GM19397 (cell line): ENCODE data around the gene ITFG2.
A peak's percentile ranks its signal among the peaks of the same experiment; 100 is the strongest.
"Not testable (repeated sequence)": the region's sequence is repeated elsewhere in the genome, so short reads cannot be mapped to it uniquely, and the experiment has no call there.

ENCODE experiments used
- ATAC-seq: cut with Tn5 transposase; IDR thresholded peaks from one replicate; pipeline ENCODE4 v1.9.1; 2021; ENCODE audit warnings: mild to moderate bottlenecking, moderate library complexity; ENCODE audit not compliant: unreplicated experiment

Gene ITFG2

DNA sequence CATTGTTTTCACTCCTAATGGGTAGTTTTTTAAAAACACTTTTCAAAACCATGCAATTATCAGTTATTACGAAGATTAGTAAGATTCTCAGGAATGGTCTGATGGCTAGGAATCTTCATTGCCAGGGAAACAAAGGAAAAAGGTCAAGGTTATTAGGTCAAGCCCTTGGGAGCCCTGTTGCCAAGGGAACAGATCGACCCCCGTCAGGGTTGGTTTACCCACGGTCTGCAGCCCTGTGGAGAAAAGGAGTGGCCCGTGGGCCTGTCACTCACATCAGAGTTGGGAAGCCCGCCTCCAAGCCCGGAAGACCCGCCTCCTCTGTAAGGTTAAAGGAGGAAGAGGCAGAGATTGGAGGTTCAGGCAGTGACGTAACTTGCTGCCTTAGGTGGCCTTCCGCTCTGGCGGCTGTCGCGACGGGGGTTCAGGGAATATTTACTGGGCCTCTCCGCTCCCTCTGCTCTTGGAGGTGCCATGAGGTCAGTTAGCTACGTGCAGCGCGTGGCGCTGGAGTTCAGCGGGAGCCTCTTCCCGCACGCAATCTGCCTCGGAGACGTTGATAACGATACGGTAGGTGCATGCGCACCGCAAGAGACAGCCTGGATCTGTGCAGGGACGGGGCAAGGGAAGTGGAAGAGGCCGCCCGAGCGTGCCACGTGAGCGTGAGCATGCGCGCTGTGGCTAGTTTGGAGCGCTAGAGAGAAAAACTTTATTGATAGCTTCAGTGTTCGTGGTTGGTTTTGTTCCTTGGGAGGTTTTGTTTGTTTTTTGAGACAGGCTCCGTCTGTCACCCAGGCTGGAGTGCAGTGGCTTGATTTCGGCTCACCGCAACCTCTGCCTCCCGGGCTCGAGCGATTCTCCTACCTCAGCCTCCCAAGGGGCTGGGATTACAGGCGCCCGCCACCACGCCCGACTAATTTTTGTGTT lies at the start of gene ITFG2:
ITFG2 (plus strand) TSS at position 379 of the 924 bp plus-strand sequence; CDS start at position 472, 93 bp downstream.
- ATAC-seq, result peak; percentile 94

DNA sequence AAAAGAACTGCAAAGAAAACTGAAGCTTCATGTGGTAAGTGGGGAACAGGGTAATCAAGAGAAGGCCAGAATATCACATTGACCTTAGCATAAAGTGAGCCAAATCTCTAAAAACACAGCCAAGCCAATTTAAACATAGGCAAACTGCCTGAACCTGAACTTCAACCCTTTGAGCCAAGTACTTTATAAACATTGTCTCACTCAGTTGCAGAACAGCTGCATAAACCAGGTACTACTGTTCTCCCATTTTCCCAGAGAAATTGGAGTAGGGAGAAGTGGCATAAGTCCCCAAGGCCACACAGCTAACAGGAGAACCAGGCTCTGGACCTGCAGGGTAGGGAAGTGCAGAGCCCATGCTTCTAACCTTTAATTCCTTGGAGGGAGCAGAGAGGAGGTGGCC lies 48.1 kb upstream of the ITFG2 start:
- ATAC-seq, result no peak

GRCh38 chr12:2765052-2765451 lies 47.4 kb upstream of the ITFG2 start:
- no peak for ATAC-seq

DNA sequence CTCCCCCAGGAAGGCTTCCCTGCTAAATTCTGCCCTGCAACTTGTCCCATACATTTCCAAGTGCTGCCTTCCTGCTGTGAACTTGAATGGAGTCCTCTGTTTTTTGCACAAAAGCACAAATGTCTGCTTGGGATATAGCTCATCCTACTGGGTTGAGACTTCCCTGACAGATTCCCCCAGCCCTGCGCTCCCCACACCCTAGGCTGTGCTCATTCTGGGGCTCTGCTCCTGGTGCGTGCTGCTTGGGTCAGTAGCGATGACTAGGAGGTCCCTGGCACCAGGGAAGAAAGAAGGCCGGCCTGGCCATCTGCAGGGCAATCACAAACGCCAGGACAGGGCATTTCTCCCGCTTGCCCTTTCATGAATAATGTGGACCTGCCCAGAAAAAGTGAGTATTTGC lies 46.9 kb upstream of the ITFG2 start:
- ATAC-seq, result no peak

- no peak for ATAC-seq
These were observed 44.1 kb upstream of the ITFG2 start for GRCh38 chr12:2768224-2768961.

GRCh38 chr12:2769866-2770533 lies 42.5 kb upstream of the ITFG2 start:
- no peak for ATAC-seq

DNA sequence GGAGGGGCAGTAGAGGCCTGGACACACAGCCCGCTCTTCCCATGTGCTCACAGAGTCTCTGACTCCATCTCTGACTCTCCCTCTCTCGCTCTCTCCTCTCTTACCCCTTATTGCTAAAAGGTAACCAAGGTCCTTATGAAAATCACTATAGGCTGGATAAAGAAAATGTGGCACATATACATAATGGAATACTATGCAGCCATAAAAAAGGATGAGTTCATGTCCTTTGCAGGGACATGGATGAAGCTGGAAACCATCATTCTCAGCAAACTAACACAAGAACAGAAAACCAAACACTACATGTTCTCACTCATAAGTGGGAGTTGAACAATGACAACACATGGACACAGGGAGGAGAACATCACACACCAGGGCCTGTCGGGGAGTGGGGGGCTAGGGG lies 41.9 kb upstream of the ITFG2 start:
- ATAC-seq, result not testable (repeated sequence)

DNA sequence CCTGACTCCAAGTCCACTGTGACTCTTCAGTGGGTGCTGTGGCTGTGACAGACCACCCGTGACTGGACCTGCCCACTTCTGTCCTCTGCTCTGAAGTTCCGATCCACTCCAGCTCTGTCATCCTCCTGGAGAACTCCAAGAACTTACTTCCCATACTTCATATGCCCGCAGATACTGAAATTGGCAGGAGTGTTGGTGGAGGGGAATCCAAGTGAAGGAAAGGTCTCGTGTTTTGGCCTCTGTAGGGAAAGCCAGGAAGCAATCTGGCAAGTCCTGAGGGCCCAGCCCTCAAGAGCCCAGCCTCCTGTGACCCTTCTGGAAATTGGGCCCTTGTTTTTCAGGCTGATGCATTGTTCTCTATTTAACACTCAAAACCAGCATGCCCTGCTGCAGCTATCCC lies 40.1 kb upstream of the ITFG2 start:
- ATAC-seq, result no peak

- no peak for ATAC-seq
These were observed 39.1 kb upstream of the ITFG2 start for GRCh38 chr12:2773199-2773875.

GRCh38 chr12:2775431-2775830 lies 37.0 kb upstream of the ITFG2 start:
- no peak for ATAC-seq

DNA sequence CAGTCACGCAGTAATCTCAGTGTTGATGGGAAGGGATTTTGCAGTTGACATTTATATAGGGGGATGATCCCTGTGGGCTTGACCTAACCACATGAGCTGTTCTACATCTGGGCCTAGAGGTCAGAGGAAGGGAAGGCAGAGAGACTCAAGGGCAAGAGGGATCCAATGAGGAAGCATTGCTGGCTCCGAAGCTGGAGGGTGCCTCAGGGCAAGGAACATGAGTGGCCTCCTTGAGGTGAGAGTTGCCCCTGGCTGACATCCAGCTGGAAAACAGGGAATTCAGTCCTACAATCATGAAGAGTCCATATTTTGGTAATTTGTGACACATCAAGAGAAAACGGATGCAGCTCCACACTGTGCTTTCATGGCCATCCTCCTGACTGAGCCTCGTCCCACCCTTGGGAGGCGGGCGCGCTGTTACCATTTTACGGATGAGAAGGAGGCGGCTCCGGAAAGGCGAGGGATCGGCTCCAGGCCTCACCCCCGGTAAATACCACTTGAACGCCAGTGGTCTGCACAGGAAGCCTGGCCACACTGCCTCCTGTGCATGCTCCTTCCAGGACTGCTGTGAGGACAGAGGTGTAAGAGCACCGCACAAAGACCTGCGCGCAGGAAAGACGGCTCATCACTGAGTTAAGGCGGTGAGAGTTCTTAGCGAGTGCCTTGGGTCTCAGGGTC lies 36.2 kb upstream of the ITFG2 start:
- ATAC-seq, result no peak

DNA sequence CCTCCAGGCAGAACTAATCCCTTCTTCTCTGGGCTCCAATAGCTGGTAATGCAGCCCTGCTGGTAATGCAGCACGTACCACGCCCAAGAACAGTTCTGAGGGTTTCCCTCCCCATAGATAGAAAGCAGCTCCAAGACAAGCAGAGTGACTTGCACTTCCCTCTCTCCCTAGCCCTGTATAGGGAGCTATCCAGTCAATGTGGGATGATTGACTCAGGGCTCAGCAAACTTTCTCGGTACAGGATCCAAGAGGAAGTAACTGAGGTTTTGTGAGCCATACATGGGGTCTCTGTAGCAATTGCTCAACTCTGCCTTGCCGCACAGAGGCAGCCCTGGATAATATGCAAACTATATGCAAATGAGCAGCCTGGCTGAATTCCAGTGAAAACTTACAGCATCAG lies 33.2 kb upstream of the ITFG2 start:
- ATAC-seq, result no peak

DNA sequence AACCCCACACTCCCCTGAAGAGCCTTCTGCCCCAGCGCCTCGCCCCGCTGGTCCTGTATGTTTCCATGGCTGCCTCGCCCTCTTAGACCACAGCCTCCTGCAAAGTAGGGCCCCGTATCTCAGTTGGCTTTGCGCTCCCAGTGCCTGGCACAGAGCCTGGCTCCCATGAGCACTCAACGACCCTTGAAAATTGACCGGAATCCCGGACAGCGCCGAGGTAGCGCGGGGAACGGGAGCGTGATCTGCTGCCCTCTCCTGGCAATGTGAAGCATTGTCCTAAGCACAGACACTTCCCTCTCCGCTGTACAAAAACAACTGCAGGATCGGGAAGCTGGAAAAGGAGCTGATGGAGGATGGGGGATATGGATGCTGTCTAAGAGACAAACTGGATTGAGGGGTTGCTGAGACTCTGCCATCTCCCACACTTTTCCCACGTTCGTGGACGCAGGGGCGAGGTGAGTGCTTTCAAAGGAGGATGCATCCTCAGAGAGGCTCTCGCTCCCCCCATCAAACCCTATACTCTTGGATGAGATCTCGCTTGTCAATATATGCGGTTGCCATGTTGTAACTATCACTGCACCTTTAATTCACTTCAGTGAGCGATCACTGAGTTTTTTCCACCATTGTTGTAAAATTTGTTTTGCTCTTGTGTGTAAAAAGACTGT lies 28.4 kb upstream of the ITFG2 start:
- no peak for ATAC-seq

- no peak for ATAC-seq
These were observed 27.5 kb upstream of the ITFG2 start for GRCh38 chr12:2785017-2785416.

- ATAC-seq, result no peak
These were observed 21.4 kb upstream of the ITFG2 start for GRCh38 chr12:2791089-2791488.

DNA sequence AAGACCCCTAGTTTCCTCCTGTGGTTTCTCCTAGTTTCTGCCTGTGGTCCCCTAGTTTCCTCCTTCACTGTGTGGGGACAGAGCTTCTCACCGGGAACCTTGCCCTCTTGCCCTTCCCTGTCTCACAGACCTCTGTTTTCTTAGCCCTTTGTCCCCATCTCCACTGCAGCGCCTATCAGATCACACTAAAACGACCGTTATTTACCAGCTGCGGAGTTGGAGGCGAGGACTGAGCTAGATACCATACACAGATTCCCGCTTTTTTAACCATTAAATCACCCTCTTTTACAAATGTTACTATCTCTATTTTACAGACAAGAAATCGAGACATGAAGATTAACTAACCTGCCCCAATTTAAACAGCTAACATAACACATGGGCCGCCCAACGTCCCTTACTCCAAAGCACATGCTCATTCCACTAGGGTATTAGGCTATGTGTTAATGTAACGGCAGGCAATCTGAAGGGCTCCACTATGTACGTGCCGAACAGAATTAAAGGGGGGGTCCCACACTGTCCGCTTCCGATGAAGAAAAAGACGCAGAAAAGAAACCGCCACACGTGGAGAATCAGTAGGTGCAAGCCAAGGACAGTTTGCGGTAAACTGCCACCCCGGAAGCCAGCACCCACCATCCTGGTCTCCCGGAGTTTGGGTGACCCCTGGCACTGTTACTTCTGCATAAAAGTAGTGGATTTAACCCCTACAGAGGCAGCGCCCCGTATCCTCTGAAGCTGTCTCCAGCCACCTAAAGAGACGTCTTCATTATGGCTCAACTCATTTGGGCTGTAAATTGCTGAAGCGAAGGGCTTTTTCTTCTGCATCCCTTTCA lies 19.6 kb upstream of the ITFG2 start:
- ATAC-seq, result no peak

GRCh38 chr12:2793561-2793960 lies 18.9 kb upstream of the ITFG2 start:
- ATAC-seq, result no peak

GRCh38 chr12:2794191-2794735 lies 18.2 kb upstream of the ITFG2 start:
- ATAC-seq, result peak; percentile 1
